Kidney capillary endothelial cell (primary cell): ENCODE data around the gene TDP2.
"Not testable (repeated sequence)": the region's sequence is repeated elsewhere in the genome, so short reads cannot be mapped to it uniquely, and the experiment has no call there.

Experiments used
- DNase-seq: peaks from one replicate; pipeline ENCODE4 v3.0.0-alpha.2; 2018; ENCODE audit warnings: low spot score

The TDP2 gene

GRCh38 chr6:24646771-24647170 lies 19.9 kb downstream of the TDP2 start:
- no peak for DNase-seq

GRCh38 chr6:24644377-24644776 lies 22.3 kb downstream of the TDP2 start:
- no peak for DNase-seq

GRCh38 chr6:24643920-24644319 lies 22.8 kb downstream of the TDP2 start:
- no peak for DNase-seq

GRCh38 chr6:24642061-24642460 lies 24.6 kb downstream of the TDP2 start:
- no peak for DNase-seq

GRCh38 chr6:24640631-24641030 lies 26.1 kb downstream of the TDP2 start:
- not testable (repeated sequence) for DNase-seq

- no peak for DNase-seq
Measured at GRCh38 chr6:24640166-24640565, 26.5 kb downstream of the TDP2 start.

- no peak for DNase-seq
Measured at GRCh38 chr6:24636681-24637080, 30.0 kb downstream of the TDP2 start.

- DNase-seq, result no peak
Measured at GRCh38 chr6:24632573-24632972, 34.1 kb downstream of the TDP2 start.

- DNase-seq, result no peak
Measured at GRCh38 chr6:24631671-24632070, 35.0 kb downstream of the TDP2 start.

- DNase-seq, result no peak
Measured at GRCh38 chr6:24630856-24631505, 35.7 kb downstream of the TDP2 start.

GRCh38 chr6:24621626-24622289 lies 44.9 kb downstream of the TDP2 start:
- DNase-seq, result no peak

- no peak for DNase-seq
Measured at GRCh38 chr6:24620637-24621036, 46.1 kb downstream of the TDP2 start.

GRCh38 chr6:24619661-24620060 lies 47.0 kb downstream of the TDP2 start:
- no peak for DNase-seq

- DNase-seq, result no peak
Measured at GRCh38 chr6:24614648-24615047, 52.1 kb downstream of the TDP2 start.

GRCh38 chr6:24614043-24614420 lies 52.7 kb downstream of the TDP2 start:
- DNase-seq, result no peak

GRCh38 chr6:24613361-24614042 lies 53.2 kb downstream of the TDP2 start:
- DNase-seq, result no peak

- DNase-seq, result no peak
Measured at GRCh38 chr6:24610672-24611071, 56.0 kb downstream of the TDP2 start.

GRCh38 chr6:24607310-24608105 lies 59.2 kb downstream of the TDP2 start:
- no peak for DNase-seq

GRCh38 chr6:24606200-24606930 lies 60.3 kb downstream of the TDP2 start:
- no peak for DNase-seq

- DNase-seq, result no peak
Measured at GRCh38 chr6:24603241-24603640, 63.5 kb downstream of the TDP2 start.

- DNase-seq, result no peak
Measured at GRCh38 chr6:24600903-24601302, 65.8 kb downstream of the TDP2 start.
